GM23248 (cell line): Measurements from ENCODE around the gene GP9.

Experiments used
- EZH2 ChIP-seq: fragments of 200-600 bp; sonication (generic); IDR thresholded peaks from 2 replicates; pipeline ENCODE4 v1.6.1; 2018; ENCODE audit warnings: antibody characterized with exemption, mild to moderate bottlenecking; ENCODE audit not compliant: insufficient read depth, poor library complexity, severe bottlenecking
- EZH2phosphoT487 ChIP-seq: fragments of 200-600 bp; sonication (generic); IDR thresholded peaks from 2 replicates; pipeline ENCODE4 v1.6.1; 2018; ENCODE audit warnings: antibody characterized with exemption, moderate library complexity, mild to moderate bottlenecking, low read depth; ENCODE audit not compliant: insufficient read depth

DNA sequence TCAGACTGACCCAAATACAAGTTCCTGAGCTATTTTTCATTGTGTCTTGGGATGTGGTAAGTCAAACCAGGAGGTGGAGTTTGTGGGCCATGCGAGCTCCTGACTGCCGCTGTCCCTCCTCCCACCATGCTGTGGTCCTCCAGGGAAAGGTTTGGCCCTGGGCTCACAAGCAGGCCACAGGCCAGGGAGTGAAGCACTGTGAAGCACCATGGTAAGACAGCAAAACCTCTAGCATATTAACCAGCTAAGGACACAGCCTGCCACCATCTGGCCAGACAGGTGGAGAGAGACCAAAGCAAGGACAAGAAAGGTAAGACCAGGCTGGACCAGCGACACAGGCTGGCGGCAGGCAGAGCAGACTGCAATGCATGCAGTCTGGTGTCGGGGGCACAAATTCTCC lies 45.7 kb downstream of the GP9 start:
- TF ChIP-seq EZH2 (no peak), EZH2phosphoT487 (no peak)
